Measurements from ENCODE around the gene USP48. TPM values are rescaled to one million over a fixed set of nuclear protein-coding genes. Genes with fewer than 3 reads are reported as not detected.

Gene USP48
- total RNA-seq, 3 donors from 2014 or later, result 39.1 to 70.6 (median 52.2) TPM

DNA sequence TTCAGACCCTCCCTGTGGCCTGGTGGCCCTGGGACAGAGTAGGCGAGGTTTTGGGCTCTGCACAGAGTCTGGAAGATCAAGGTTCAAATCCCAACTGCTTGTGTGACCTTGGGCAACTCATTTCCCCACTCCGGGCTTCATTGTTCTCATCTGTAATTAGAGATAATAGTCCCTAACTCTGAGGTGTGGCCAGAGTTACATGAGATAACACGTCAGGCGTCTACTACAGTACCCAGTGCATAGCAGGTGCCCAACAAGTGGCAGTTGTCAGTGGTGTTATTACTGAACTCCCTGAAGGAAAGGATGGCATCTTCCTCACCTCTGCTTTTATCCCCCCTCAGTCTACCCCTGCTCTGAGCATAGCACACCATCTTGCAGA, 134.6 kb downstream of the USP48 start:
- DNase-seq (no peak), ATAC-seq (no peak)
- Histone ChIP-seq H3K9me3 (no peaks in the 10 kb centered on the region), H3K36me3 (ENCODE audit: low read depth) (no peaks in the 10 kb centered on the region), H3K4me1 (ENCODE audit: low read depth) (peaks cover 8% of the 10 kb centered on the region), H3K4me3 (no peak overlapping the region)
- TF ChIP-seq, protein P1, sequence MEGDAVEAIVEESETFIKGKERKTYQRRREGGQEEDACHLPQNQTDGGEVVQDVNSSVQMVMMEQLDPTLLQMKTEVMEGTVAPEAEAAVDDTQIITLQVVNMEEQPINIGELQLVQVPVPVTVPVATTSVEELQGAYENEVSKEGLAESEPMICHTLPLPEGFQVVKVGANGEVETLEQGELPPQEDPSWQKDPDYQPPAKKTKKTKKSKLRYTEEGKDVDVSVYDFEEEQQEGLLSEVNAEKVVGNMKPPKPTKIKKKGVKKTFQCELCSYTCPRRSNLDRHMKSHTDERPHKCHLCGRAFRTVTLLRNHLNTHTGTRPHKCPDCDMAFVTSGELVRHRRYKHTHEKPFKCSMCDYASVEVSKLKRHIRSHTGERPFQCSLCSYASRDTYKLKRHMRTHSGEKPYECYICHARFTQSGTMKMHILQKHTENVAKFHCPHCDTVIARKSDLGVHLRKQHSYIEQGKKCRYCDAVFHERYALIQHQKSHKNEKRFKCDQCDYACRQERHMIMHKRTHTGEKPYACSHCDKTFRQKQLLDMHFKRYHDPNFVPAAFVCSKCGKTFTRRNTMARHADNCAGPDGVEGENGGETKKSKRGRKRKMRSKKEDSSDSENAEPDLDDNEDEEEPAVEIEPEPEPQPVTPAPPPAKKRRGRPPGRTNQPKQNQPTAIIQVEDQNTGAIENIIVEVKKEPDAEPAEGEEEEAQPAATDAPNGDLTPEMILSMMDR (IDR thresholded peaks at IDR 0.05), result no peak
- intact Hi-C loops (cut with DNase I, micrococcal nuclease), result no loop called here

DNA sequence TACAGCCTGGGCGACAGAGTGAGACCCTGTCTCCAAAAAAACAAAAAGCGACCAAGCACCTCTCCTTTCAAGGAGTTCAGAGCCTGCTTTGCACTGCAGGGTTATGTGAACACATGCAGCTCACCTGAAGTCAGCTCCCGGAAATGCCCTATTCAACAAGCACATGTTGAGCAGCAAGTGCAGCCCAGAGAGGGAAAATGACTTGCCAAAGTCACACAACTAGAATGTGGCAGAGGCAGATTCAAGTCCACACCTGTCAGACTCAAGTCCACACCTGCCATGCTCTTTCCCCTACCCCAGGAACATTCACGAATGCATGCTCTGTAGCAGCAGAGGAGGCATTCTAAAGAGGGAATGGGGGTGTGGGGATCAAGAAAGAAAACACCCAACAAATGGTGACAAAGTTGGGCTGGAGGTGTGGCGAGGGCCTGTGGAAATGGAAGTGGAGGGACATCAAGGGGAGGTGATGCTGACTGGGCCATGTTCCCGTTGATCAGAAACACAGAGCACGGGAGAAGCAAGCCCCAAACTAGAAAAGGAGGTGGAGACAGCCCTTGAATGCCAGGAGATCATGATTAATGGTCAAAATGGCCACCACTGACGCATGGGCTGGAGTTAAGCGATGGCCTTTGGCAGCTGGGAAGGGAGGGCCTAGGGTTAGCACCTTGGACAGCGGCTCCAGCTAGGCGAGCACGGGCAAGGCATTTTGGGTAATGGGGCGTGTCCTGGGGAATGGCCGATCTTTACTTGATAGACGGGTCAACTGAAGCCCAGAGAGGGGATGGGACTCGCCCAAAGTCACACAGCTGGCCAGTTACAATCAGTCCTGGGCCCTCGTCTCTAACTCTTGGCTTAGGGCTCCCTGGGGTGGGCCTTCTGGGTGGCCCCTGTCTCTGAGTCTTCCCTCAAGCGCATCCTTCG, 135.3 kb downstream of the USP48 start:
- Histone ChIP-seq H3K4me1 (ENCODE audit: low read depth) (peaks cover 8% of the 10 kb centered on the region), H3K9me3 (no peaks in the 10 kb centered on the region), H3K4me3 (no peak overlapping the region), H3K36me3 (ENCODE audit: low read depth) (no peaks in the 10 kb centered on the region)
- ATAC-seq, result peak; percentile 71
- intact Hi-C loops (cut with DNase I, micrococcal nuclease), result no loop called here
- TF ChIP-seq, protein P1 (IDR thresholded peaks at IDR 0.05), result no peak
- peak in 2 of 3 donors; percentile 74 for DNase-seq

DNA sequence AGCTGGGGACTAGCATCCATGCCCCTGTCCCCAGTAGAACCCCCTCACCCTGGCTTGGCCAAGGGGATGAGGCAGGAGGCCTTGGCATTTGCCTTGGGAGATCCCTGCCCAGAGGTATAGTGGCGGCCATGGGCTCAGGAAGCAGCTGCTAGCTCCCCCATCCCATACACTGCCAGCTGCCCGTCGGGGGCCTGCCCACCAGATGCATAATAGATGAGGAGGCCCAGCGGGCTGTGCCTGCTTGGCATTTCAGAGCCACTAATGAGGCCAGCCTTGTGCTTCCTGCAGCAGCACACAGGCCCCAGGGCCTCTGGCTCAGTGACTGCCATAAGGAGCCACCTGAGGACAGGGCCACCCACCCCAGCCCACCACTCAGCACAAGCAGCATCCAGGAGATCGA, 137.4 kb downstream of the USP48 start:
- intact Hi-C loops (cut with DNase I, micrococcal nuclease), result no loop called here
- TF ChIP-seq, protein P1 (IDR thresholded peaks at IDR 0.05), result no peak
- Histone ChIP-seq H3K9me3 (no peaks in the 10 kb centered on the region), H3K36me3 (ENCODE audit: low read depth) (no peaks in the 10 kb centered on the region), H3K4me3 (no peak overlapping the region), H3K4me1 (ENCODE audit: low read depth) (no peaks in the 10 kb centered on the region)
- ATAC-seq, result no peak
- no peak for DNase-seq

DNA sequence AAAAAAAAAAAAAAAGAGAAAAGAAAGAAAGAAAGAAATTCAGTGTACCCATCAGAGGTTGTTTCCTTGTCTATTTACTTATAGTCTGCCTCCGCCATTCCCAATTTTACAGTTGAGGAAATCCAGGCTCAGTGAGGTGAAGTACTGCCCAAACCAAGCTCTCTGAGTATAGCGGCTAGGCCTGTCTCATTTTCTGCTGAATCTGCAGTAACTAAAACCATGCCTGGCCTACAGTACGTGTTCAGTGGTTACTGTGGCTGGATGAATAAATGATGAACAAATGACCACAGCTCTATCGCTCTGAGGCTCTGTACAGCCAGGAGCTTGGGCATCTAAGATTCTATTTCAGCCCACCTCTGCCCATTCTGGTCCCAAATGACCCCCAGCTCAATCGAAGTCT, 138.0 kb downstream of the USP48 start:
- no peak for DNase-seq
- ATAC-seq, result no peak
- Histone ChIP-seq H3K36me3 (ENCODE audit: low read depth) (no peaks in the 10 kb centered on the region), H3K4me3 (no peak overlapping the region), H3K9me3 (no peaks in the 10 kb centered on the region), H3K4me1 (ENCODE audit: low read depth) (no peaks in the 10 kb centered on the region)
- intact Hi-C loops (cut with DNase I, micrococcal nuclease), result no loop called here
- TF ChIP-seq, protein P1 (IDR thresholded peaks at IDR 0.05), result no peak

DNA sequence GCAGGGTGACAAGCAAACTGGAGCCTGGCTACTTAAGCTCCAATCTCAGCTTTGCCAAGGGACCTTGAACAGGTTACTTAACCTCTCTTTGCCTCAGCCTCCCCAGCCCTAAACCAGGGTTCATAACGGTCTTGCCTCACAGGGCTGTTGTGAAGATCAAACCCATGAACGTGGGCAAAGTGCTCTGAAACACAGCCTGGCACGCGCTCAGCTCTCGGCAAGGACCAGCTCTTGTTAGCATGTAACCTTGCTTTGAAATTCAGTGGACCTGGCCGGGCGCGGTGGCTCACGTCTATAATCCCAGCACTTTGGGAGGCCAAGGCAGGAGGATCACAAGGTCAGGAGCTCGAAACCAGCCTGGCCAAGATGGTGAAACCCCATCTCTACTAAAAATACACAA, 138.6 kb downstream of the USP48 start:
- Histone ChIP-seq H3K36me3 (ENCODE audit: low read depth) (no peaks in the 10 kb centered on the region), H3K4me3 (no peak overlapping the region), H3K9me3 (no peaks in the 10 kb centered on the region), H3K4me1 (ENCODE audit: low read depth) (no peaks in the 10 kb centered on the region)
- no peak for DNase-seq
- TF ChIP-seq, protein P1 (IDR thresholded peaks at IDR 0.05), result no peak
- ATAC-seq, result no peak
- intact Hi-C loops (cut with DNase I, micrococcal nuclease), result no loop called here
